H1 (cell line): ENCODE data around the gene ZNF609. TPM values are rescaled to one million over a fixed set of nuclear protein-coding genes. Genes with fewer than 3 reads are reported as not detected.

ENCODE experiments used
- CTCF ChIA-PET: fragments of 300-600 bp; sonication (Branson Sonifier 250); formaldehyde crosslinking; loops from one replicate; lab custom pipeline; 2021; ENCODE audit not compliant: partially characterized antibody; lab: Charles Lee
- POLR2A ChIA-PET: fragments of 300-600 bp; sonication (Branson Sonifier 250); formaldehyde crosslinking; loops from one replicate; lab custom pipeline; 2021; ENCODE audit warnings: inconsistent platforms; ENCODE audit not compliant: partially characterized antibody; lab: Charles Lee
- DNase-seq, 2 experiments: peaks; one replicate each; pipeline versions ENCODE4 v3.0.0 to v3.0.0-alpha.2; 2010 to 2022; ENCODE audit warnings: low spot score in 2 of 2, low read depth in 1 of 2, mixed read lengths in 1 of 2
- FAIRE-seq: peaks from 2 replicates; lab custom pipeline; 2011; peaks lifted over from hg19 to GRCh38; lab: Jason Lieb, UNC
- H2AFZ ChIP-seq: 2 replicates; pipeline ENCODE4 v1.8.1; 2012; ENCODE audit warnings: low read length, inconsistent platforms
- H2AK5ac ChIP-seq: 2 replicates; pipeline ENCODE4 v1.6.1; 2013; ENCODE audit warnings: low read depth, low read length
- H2BK120ac ChIP-seq: replicated peaks from 2 replicates; pipeline ENCODE3; 2013; ENCODE audit warnings: low read depth, low read length, inconsistent platforms
- H2BK12ac ChIP-seq: 2 replicates; pipeline ENCODE4 v1.6.1; 2013; ENCODE audit warnings: low read depth, low read length
- H2BK15ac ChIP-seq: 2 replicates; pipeline ENCODE4 v1.6.1; 2013; ENCODE audit warnings: low read length
- H2BK20ac ChIP-seq: 2 replicates; pipeline ENCODE4 v1.6.1; 2013; ENCODE audit warnings: low read length
- H2BK5ac ChIP-seq: 2 replicates; pipeline ENCODE4 v1.6.1; 2013; ENCODE audit warnings: low read depth, low read length
- H3K14ac ChIP-seq: 2 replicates; pipeline ENCODE4 v1.6.1; 2013; ENCODE audit warnings: inconsistent platforms; ENCODE audit not compliant: insufficient read length
- H3K18ac ChIP-seq: 2 replicates; pipeline ENCODE4 v1.6.1; 2013; ENCODE audit warnings: low read length; ENCODE audit errors: extremely low read depth
- H3K23ac ChIP-seq: 2 replicates; pipeline ENCODE4 v1.6.1; 2013; ENCODE audit warnings: inconsistent platforms; ENCODE audit not compliant: insufficient read length
- H3K23me2 ChIP-seq: 2 replicates; pipeline ENCODE4 v1.6.1; 2013; ENCODE audit warnings: low read depth, low read length
- H3K27ac ChIP-seq: 2 replicates; pipeline ENCODE4 v1.6.1; 2011; ENCODE audit warnings: low read depth, low read length, inconsistent platforms
- H3K27me3 ChIP-seq, 4 experiments: replicated peaks in 1 of 4; 1 replicate in 1 of 4; 2 replicates in 3 of 4; pipeline versions ENCODE4 v1.6.1 to v1.8.1; 2011 to 2013; ENCODE audit warnings: low read length in 3 of 4, mild to moderate bottlenecking in 3 of 4, inconsistent platforms in 2 of 4, mixed read lengths in 2 of 4, moderate library complexity in 1 of 4; ENCODE audit not compliant: control insufficient read depth in 3 of 4, insufficient read depth in 3 of 4; ENCODE audit errors: extremely low read depth in 1 of 4
- H3K36me3 ChIP-seq, 4 experiments: 2 replicates each; pipeline versions ENCODE4 v1.6.1 to v1.8.1; 2011 to 2013; ENCODE audit warnings: mild to moderate bottlenecking in 4 of 4, low read length in 3 of 4, moderate library complexity in 2 of 4, control low read depth in 1 of 4, inconsistent platforms in 1 of 4; ENCODE audit not compliant: insufficient read depth in 4 of 4, control insufficient read depth in 2 of 4
- H3K4ac ChIP-seq: replicated peaks from 2 replicates; pipeline ENCODE3; 2013; ENCODE audit warnings: low read length, low read depth, mixed read lengths, inconsistent platforms; ENCODE audit not compliant: insufficient read length
- H3K4me1 ChIP-seq, 4 experiments: replicated peaks in 1 of 4; 1 replicate in 1 of 4; 2 replicates in 3 of 4; pipeline versions ENCODE4 v1.6.1 to v1.8.1; 2011 to 2013; ENCODE audit warnings: low read length in 3 of 4, inconsistent platforms in 2 of 4, mixed read lengths in 1 of 4; ENCODE audit not compliant: insufficient read depth in 4 of 4, control insufficient read depth in 3 of 4
- H3K4me2 ChIP-seq, 2 experiments: 2 replicates each; pipeline versions ENCODE4 v1.6.1 to v1.8.1; 2011 to 2013; ENCODE audit warnings: low read depth in 2 of 2, low read length in 2 of 2, control low read depth in 1 of 2, inconsistent platforms in 1 of 2, mild to moderate bottlenecking in 1 of 2; ENCODE audit not compliant: insufficient read depth in 1 of 2
- H3K4me3 ChIP-seq, 4 experiments: fragments of 200-600, 300-600 bp in 1 of 4; sonication (generic), shearing (Covaris generic), sonication (Bioruptor Twin) in 1 of 4; 2 replicates each; pipeline versions ENCODE4 v1.5.1 to v1.8.1; 2011 to 2016; ENCODE audit warnings: low read length in 4 of 4, low read depth in 3 of 4, control low read depth in 2 of 4, inconsistent platforms in 2 of 4, mild to moderate bottlenecking in 2 of 4, mixed read lengths in 1 of 4, moderate library complexity in 1 of 4; ENCODE audit not compliant: insufficient read depth in 2 of 4; ENCODE audit errors: extremely low read depth in 1 of 4
- H3K56ac ChIP-seq: replicated peaks from 2 replicates; pipeline ENCODE3; 2013; ENCODE audit warnings: low read depth, mild to moderate bottlenecking, mixed read lengths, low read length, inconsistent platforms; ENCODE audit not compliant: insufficient read length
- H3K79me1 ChIP-seq: 2 replicates; pipeline ENCODE4 v1.6.1; 2013; ENCODE audit warnings: low read depth, low read length, control low read depth
- H3K79me2 ChIP-seq, 2 experiments: 2 replicates each; pipeline versions ENCODE4 v1.6.1 to v1.8.1; 2012 to 2013; ENCODE audit warnings: low read length in 2 of 2, mild to moderate bottlenecking in 2 of 2, inconsistent platforms in 1 of 2; ENCODE audit not compliant: insufficient read depth in 2 of 2, control insufficient read depth in 1 of 2
- H3K9ac ChIP-seq, 4 experiments: replicated peaks in 1 of 4; 1 replicate in 1 of 4; 2 replicates in 3 of 4; pipeline versions ENCODE4 v1.6.1 to v1.8.1; 2011 to 2013; ENCODE audit warnings: low read depth in 3 of 4, low read length in 3 of 4, control low read depth in 2 of 4, mild to moderate bottlenecking in 2 of 4, moderate library complexity in 2 of 4, inconsistent platforms in 1 of 4; ENCODE audit errors: extremely low read depth in 1 of 4
- H3K9me3 ChIP-seq, 2 experiments: 2 replicates each; pipeline versions ENCODE4 v1.6.1 to v1.8.1; 2012 to 2013; ENCODE audit warnings: mild to moderate bottlenecking in 2 of 2, moderate library complexity in 2 of 2, control low read depth in 1 of 2, inconsistent platforms in 1 of 2, low read depth in 1 of 2, low read length in 1 of 2, mixed read lengths in 1 of 2; ENCODE audit not compliant: insufficient read depth in 2 of 2
- H4K20me1 ChIP-seq, 2 experiments: replicated peaks in 1 of 2; 2 replicates each; pipeline versions ENCODE3 to v1.8.1; 2011 to 2013; ENCODE audit warnings: inconsistent platforms in 2 of 2, low read length in 2 of 2, mild to moderate bottlenecking in 1 of 2; ENCODE audit not compliant: insufficient read depth in 2 of 2, control insufficient read depth in 1 of 2
- H4K5ac ChIP-seq: 2 replicates; pipeline ENCODE4 v1.6.1; 2013; ENCODE audit warnings: low read length, low read depth, mixed read lengths, inconsistent platforms; ENCODE audit not compliant: insufficient read length
- H4K8ac ChIP-seq: 2 replicates; pipeline ENCODE4 v1.8.0; 2013; ENCODE audit warnings: mild to moderate bottlenecking, moderate library complexity, low read length, inconsistent platforms; ENCODE audit not compliant: insufficient read depth; ENCODE audit errors: extremely low read depth
- H4K91ac ChIP-seq: replicated peaks from 2 replicates; pipeline ENCODE3; 2013; ENCODE audit warnings: low read length, mixed read lengths, inconsistent platforms; ENCODE audit not compliant: insufficient read length
- EP300 ChIP-seq, 2 experiments: IDR thresholded peaks; 1 replicate in 1 of 2; 2 replicates in 1 of 2; pipeline ENCODE4 v1.6.1; 2011 to 2012; ENCODE audit warnings: low read depth in 2 of 2, low read length in 2 of 2, mild to moderate bottlenecking in 2 of 2, borderline replicate concordance in 1 of 2, inconsistent platforms in 1 of 2, moderate library complexity in 1 of 2
- TAF1 ChIP-seq: IDR thresholded peaks from 2 replicates; pipeline ENCODE4 v1.6.1; 2011; ENCODE audit warnings: mild to moderate bottlenecking, low read depth, low read length
- TBP ChIP-seq: IDR thresholded peaks from 2 replicates; pipeline ENCODE4 v1.6.1; 2011; ENCODE audit warnings: low read depth, low read length, improper control_type of control experiment
- YY1 ChIP-seq: IDR thresholded peaks from 2 replicates; pipeline ENCODE4 v1.6.1; 2011; ENCODE audit warnings: low read depth, mild to moderate bottlenecking, low read length
- WGBS, 2 experiments: shearing (Covaris generic) in 1 of 2; methylation state at CpG; one replicate each; pipeline versions ENCODE4 v1.1.6 to v1.1.7; 2013 to 2015; ENCODE audit warnings: low lambda C conversion rate in 2 of 2, mixed read lengths in 2 of 2, inconsistent platforms in 1 of 2, low coverage in 1 of 2, missing lambda C conversion rate in 1 of 2; ENCODE audit not compliant: insufficient replicate concordance in 2 of 2, insufficient coverage in 1 of 2, insufficient read length in 1 of 2; ENCODE audit errors: extremely low coverage in 1 of 2, missing lambda C conversion rate in 1 of 2; 5-methylcytosine and 5-hydroxymethylcytosine counted together
- polyA plus RNA-seq, 7 experiments: library from polyadenylated mRNA; depleted of rRNA in 3 of 7; stranded (reverse) in 5 of 7; unstranded in 2 of 7; fragments of >200 nt in 5 of 7; fragments of 200-250 nt in 2 of 7; gene quantifications; 1 replicate in 5 of 7; 2 replicates in 1 of 7; 4 replicates in 1 of 7; pipeline versions ENCODE4 v1.2.1 to v1.2.3, GENCODE V29; 2011 to 2013; ENCODE audit warnings: missing spikeins in 2 of 7, mixed read lengths in 2 of 7
- total RNA-seq: library from RNA; stranded (reverse); fragmentation: NEBNext Ultra II Directional; extraction: Animal tissue kit (Norgen Biotek cat#: 25700); gene quantifications from 2 replicates; pipeline ENCODE4 v1.2.1, GENCODE V29; 2021

Gene ZNF609
- total and polyA plus RNA-seq, 2 of the 8 experiments (the other 6 are each of a cell fraction or from before 2014, with no cell fraction given) = 15.5 to 47.8 TPM

- H4K20me1 ChIP-seq = peaks cover 0 to 7% of the 10 kb centered on the region in 2 experiments
- POLR2A ChIA-PET = interaction anchor here (0.8 to 1.4 kb wide), 7 partner anchors 10 to 232 kb away, joined by 3 to 13 read pairs (median 4); partner anchors contain the start of gene CSNK1G1
These were observed 1.2 kb upstream of the ZNF609 start for GRCh38 chr15:64459066-64459781.

More at GRCh38 chr15:64459066-64459781, 1.2 kb upstream of the ZNF609 start:
- Histone ChIP-seq H3K27me3 (no peaks in the 10 kb centered on the region), H3K14ac (no peak overlapping the region), H2BK12ac (no peak overlapping the region), H3K36me3 (no peaks in the 10 kb centered on the region), H2AFZ (no peak overlapping the region), H2BK15ac (no peak overlapping the region), H3K27ac (no peak overlapping the region), H3K23ac (no peak overlapping the region)
- CTCF ChIA-PET = interaction anchor here (0.8 to 1.5 kb wide), 8 partner anchors 15 to 222 kb away, joined by 3 to 5 read pairs (median 3); no protein-coding TSS in a partner anchor
- TF ChIP-seq EP300 (IDR thresholded peaks at IDR 0.05; ENCODE audit: borderline replicate concordance in 1 of 2, low read depth in 2 of 2, low read length in 2 of 2) = no peak
- no peak for TF ChIP-seq TAF1
- TF ChIP-seq TBP = no peak
- TF ChIP-seq YY1 = no peak
- TF ChIP-seq, all 59 proteins: peak for 0
- Histone ChIP-seq H3K4me1 (peaks cover 0 to 13% (median 10%) of the 10 kb centered on the region in 4 experiments; a peak in 5 of 7 replicates), H3K56ac (no peak overlapping the region), H3K18ac (no peak overlapping the region), H3K79me2 (peaks cover 11 to 32% of the 10 kb centered on the region in 2 experiments), H4K5ac (no peak overlapping the region), H3K4me2 (peak overlapping the region in 1 of 2 experiments; percentile 56; a peak in 1 of 4 replicates), H4K8ac (no peak overlapping the region), H3K4me3 (peak overlapping the region in 1 of 4 experiments; percentile 84; a peak in 1 of 8 replicates), H3K9ac (no peak overlapping the region), H2BK120ac (no peak overlapping the region), H3K4ac (no peak overlapping the region), H2BK20ac (no peak overlapping the region), H3K79me1 (peaks cover 3% of the 10 kb centered on the region; the same call in 1 of the 2 replicates), H2BK5ac (no peak overlapping the region), H4K91ac (no peak overlapping the region), H2AK5ac (no peak overlapping the region), H3K9me3 (no peaks in the 10 kb centered on the region), H3K23me2 (peaks cover 6% of the 10 kb centered on the region)
- DNase-seq (no peak), FAIRE-seq (no peak)
- WGBS, 2 experiments = 91% methylated on average over 3 of the region's 3 CpGs; no CpG with 5 or more reads in 1 of the 2 experiments
